DND-41 (cell line): ENCODE results near the gene ALG2.

Experiments
- ATAC-seq: fragments of 200-7000 bp; cut with Tn5 transposase; 3 replicates; pipeline ENCODE4 v1.9.1; 2021; ENCODE audit warnings: low read depth; ENCODE audit not compliant: insufficient read depth
- DNase-seq: peaks from one replicate; pipeline ENCODE4 v3.0.0-alpha.2; 2020
- H2AFZ ChIP-seq: 2 replicates; pipeline ENCODE4 v1.6.0; 2012; ENCODE audit warnings: low read depth, low read length
- H3K27ac ChIP-seq: 2 replicates; pipeline ENCODE4 v1.5.1; 2012; ENCODE audit warnings: low read length, inconsistent platforms
- H3K27me3 ChIP-seq: fragments of 200-600 bp; sonication (generic); 2 replicates; pipeline ENCODE4 v1.6.0; 2012; ENCODE audit warnings: low read length, mild to moderate bottlenecking, inconsistent platforms; ENCODE audit not compliant: insufficient read depth, poor library complexity
- H3K36me3 ChIP-seq: 2 replicates; pipeline ENCODE4 v1.5.1; 2012; ENCODE audit warnings: low read length, inconsistent platforms; ENCODE audit not compliant: insufficient read depth
- H3K4me1 ChIP-seq: 2 replicates; pipeline ENCODE4 v1.5.1; 2012; ENCODE audit warnings: mild to moderate bottlenecking, low read length; ENCODE audit not compliant: insufficient read depth
- H3K4me2 ChIP-seq: 2 replicates; pipeline ENCODE4 v1.6.0; 2012; ENCODE audit warnings: mild to moderate bottlenecking, moderate library complexity, low read length, inconsistent platforms; ENCODE audit not compliant: insufficient read depth
- H3K4me3 ChIP-seq, 2 experiments: fragments of 200-600 bp in 1 of 2; shearing (Covaris generic) in 1 of 2; 2 replicates each; pipeline ENCODE4 v1.5.1; 2012 to 2016; ENCODE audit warnings: inconsistent platforms in 2 of 2, low read length in 2 of 2, mild to moderate bottlenecking in 2 of 2, low read depth in 1 of 2, moderate library complexity in 1 of 2
- H3K79me2 ChIP-seq: 2 replicates; pipeline ENCODE4 v1.6.0; 2012; ENCODE audit warnings: low read length, inconsistent platforms; ENCODE audit not compliant: insufficient read depth
- H3K9ac ChIP-seq: 2 replicates; pipeline ENCODE4 v1.6.0; 2012; ENCODE audit warnings: low read depth, mild to moderate bottlenecking, inconsistent platforms, low read length, moderate library complexity
- H3K9me3 ChIP-seq: 2 replicates; pipeline ENCODE4 v1.5.1; 2012; ENCODE audit warnings: low read length, moderate library complexity, mild to moderate bottlenecking, inconsistent platforms; ENCODE audit not compliant: insufficient read depth, severe bottlenecking
- H4K20me1 ChIP-seq: 2 replicates; pipeline ENCODE4 v1.6.0; 2012; ENCODE audit warnings: low read length; ENCODE audit not compliant: insufficient read depth
- EZH2 ChIP-seq: IDR thresholded peaks from 3 replicates; pipeline ENCODE4 v1.6.1; 2012; ENCODE audit warnings: borderline replicate concordance, low read depth, mild to moderate bottlenecking, moderate library complexity, low read length, inconsistent platforms; ENCODE audit not compliant: severe bottlenecking
- TF ChIP-seq, protein P1 (sequence below): IDR thresholded peaks from 2 replicates; pipeline ENCODE4 v1.5.1; 2012; ENCODE audit warnings: borderline replicate concordance, low read length, moderate library complexity, mild to moderate bottlenecking; ENCODE audit not compliant: poor library complexity, severe bottlenecking; ENCODE audit errors: extremely low read depth

Gene ALG2

DNA sequence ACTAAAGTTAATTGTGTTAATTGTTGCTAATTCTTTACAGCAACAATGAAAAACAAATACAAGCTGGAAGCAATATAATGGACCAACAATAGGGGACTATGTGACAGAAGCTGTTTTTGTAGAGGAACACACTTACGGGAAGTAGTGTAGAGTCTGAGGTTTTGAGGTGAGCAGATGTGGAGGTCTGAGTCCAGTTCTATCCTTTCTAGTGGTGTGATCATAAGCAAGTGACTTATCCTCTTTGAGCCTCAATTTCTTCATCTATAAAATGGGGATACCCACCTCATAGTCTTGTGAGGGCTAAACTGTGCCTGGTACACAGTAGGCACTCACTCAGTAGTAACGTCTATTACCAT, 28.3 kb downstream of the ALG2 start:
- no peaks in the 10 kb centered on the region for H3K4me1 ChIP-seq
- no peaks in the 10 kb centered on the region for H3K9me3 ChIP-seq
- H2AFZ ChIP-seq = no peak overlapping the region
- H3K4me3 ChIP-seq = no peak overlapping the region
- ATAC-seq = no peak; the same call in 2 of the 3 replicates
- H3K36me3 ChIP-seq = no peaks in the 10 kb centered on the region
- no peak overlapping the region for H3K27ac ChIP-seq
- TF ChIP-seq, protein P1, sequence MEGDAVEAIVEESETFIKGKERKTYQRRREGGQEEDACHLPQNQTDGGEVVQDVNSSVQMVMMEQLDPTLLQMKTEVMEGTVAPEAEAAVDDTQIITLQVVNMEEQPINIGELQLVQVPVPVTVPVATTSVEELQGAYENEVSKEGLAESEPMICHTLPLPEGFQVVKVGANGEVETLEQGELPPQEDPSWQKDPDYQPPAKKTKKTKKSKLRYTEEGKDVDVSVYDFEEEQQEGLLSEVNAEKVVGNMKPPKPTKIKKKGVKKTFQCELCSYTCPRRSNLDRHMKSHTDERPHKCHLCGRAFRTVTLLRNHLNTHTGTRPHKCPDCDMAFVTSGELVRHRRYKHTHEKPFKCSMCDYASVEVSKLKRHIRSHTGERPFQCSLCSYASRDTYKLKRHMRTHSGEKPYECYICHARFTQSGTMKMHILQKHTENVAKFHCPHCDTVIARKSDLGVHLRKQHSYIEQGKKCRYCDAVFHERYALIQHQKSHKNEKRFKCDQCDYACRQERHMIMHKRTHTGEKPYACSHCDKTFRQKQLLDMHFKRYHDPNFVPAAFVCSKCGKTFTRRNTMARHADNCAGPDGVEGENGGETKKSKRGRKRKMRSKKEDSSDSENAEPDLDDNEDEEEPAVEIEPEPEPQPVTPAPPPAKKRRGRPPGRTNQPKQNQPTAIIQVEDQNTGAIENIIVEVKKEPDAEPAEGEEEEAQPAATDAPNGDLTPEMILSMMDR = no peak
- TF ChIP-seq EZH2 = no peak
- H3K79me2 ChIP-seq = no peaks in the 10 kb centered on the region
- H4K20me1 ChIP-seq = no peaks in the 10 kb centered on the region
- H3K9ac ChIP-seq = no peak overlapping the region
- no peak for DNase-seq
- no peak overlapping the region for H3K4me2 ChIP-seq
- H3K27me3 ChIP-seq = peaks cover 12% of the 10 kb centered on the region

DNA sequence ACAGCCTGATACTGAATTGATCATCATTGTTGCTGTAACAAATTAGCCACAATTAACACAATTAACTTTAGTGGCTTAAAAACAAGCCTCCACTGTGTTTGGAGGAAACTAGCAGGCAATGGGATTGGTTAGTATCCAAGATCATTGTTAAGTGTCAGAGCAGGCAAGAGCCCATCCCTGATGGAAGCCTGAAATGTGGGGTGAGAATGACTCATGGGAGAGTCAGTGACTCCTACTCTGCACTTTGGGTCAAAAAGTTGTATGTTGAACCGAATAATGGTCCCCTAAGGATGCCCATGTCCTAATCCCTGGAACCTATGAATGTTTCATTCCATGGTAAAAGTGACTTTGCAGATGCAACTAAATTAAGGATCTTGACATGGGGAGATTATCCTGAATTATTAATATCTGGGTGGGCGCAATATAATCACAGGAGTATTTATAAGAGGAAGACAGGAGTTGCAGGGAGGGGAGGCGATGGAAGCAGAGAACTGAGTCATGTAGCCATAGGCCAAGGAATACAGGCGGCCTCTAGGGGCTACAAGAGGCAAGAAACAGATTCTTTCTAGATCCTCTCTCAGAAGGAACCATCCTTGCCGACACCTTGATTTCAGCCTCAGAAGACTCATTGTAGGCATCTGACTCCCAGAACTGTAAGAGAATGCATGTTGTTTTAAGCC, 28.8 kb downstream of the ALG2 start:
- no peaks in the 10 kb centered on the region for H3K9me3 ChIP-seq
- no peaks in the 10 kb centered on the region for H4K20me1 ChIP-seq
- H3K9ac ChIP-seq = no peak overlapping the region
- peaks cover 12% of the 10 kb centered on the region for H3K27me3 ChIP-seq
- no peaks in the 10 kb centered on the region for H3K4me1 ChIP-seq
- H3K4me2 ChIP-seq = no peak overlapping the region
- H3K36me3 ChIP-seq = no peaks in the 10 kb centered on the region
- no peaks in the 10 kb centered on the region for H3K79me2 ChIP-seq
- no peak overlapping the region for H3K4me3 ChIP-seq
- no peak for TF ChIP-seq EZH2
- TF ChIP-seq, protein P1 = peak; percentile 23
- no peak overlapping the region for H2AFZ ChIP-seq
- DNase-seq (no peak), ATAC-seq (no peak; the same call in 2 of the 3 replicates)
- H3K27ac ChIP-seq = no peak overlapping the region

DNA sequence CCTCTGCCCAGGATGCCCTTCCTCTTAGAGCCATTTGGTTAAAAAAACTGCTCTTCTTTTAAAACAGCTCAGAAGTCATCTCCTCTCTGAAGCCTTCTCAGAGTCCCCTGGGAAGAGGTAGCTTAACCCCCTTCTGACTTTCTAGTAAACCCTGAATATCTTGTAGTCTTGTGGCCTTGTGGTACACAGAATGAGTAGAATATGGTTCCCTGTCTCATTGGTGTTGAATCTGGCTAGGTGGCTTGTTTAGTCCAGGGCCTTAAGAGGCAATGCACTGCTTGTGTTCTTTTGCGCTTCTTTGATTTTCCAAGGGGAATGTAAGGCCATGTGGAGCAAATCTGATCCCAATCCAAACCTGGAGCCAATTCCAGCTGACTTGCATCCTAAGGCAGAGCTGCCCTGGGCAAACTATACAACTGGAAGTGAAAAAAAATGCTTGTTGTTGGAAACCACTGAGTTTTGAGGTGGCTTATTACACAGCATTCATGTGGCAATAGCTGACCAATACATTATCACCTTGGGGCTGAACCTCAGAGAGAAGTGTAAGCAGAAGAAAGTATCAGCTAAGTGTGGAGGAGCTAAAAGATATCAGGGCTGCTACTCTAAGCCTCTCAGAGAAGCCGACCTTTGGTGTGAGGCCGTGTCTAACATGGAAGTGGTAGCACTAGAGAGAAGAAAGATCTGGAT, 31.0 kb downstream of the ALG2 start:
- no peak for TF ChIP-seq EZH2
- TF ChIP-seq, protein P1 = no peak
- Histone ChIP-seq H3K79me2 (no peaks in the 10 kb centered on the region), H3K27ac (no peak overlapping the region), H3K4me1 (no peaks in the 10 kb centered on the region), H2AFZ (no peak overlapping the region), H3K27me3 (peaks cover 7% of the 10 kb centered on the region), H3K4me2 (no peak overlapping the region), H3K9me3 (no peaks in the 10 kb centered on the region), H4K20me1 (no peaks in the 10 kb centered on the region), H3K36me3 (no peaks in the 10 kb centered on the region), H3K4me3 (no peak overlapping the region), H3K9ac (no peak overlapping the region)
- DNase-seq = no peak
- ATAC-seq = no peak
